ENCODE measurements around the gene HSD17B11. TPM values are rescaled to one million over a fixed set of nuclear protein-coding genes. Genes with fewer than 3 reads are reported as not detected.

Gene HSD17B11
- total and polyA plus RNA-seq, 8 donors: 20.0 to 53.5 (median 34.8) TPM

DNA sequence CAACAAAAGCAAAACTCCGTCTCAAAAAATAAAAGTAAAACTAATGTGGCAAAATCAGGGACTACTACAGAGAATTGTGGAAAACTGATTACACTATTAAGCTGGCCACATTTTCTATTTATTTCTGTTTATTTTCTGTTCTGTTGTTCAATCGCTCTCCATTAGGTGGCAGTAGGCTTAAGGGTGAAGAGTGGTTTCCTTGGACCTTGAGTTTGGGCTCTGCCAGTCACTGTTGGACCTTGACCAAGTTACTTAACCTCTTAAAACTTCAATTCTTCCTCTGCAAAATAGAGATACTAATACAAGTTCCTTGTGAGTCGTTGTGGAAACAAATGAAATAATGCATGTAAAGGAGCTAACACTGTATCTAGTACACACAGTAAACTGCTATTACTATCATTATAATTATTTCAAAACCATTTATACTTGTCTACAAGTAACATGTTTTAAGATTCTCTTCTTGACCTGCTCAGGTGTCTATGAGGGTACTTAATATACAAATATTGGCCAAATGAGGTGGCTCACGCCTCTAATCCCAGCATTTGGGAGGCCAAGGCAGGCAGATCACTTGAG is 15.2 kb downstream of the HSD17B11 start:
- TF ChIP-seq, protein P1, sequence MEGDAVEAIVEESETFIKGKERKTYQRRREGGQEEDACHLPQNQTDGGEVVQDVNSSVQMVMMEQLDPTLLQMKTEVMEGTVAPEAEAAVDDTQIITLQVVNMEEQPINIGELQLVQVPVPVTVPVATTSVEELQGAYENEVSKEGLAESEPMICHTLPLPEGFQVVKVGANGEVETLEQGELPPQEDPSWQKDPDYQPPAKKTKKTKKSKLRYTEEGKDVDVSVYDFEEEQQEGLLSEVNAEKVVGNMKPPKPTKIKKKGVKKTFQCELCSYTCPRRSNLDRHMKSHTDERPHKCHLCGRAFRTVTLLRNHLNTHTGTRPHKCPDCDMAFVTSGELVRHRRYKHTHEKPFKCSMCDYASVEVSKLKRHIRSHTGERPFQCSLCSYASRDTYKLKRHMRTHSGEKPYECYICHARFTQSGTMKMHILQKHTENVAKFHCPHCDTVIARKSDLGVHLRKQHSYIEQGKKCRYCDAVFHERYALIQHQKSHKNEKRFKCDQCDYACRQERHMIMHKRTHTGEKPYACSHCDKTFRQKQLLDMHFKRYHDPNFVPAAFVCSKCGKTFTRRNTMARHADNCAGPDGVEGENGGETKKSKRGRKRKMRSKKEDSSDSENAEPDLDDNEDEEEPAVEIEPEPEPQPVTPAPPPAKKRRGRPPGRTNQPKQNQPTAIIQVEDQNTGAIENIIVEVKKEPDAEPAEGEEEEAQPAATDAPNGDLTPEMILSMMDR (IDR thresholded peaks at IDR 0.05): peak in 3 of 4 donors; percentile 52 to 63 (median 61)
- Histone ChIP-seq H3K4me3 (no peak overlapping the region), H3K9me3 (no peaks in the 10 kb centered on the region), H3K4me1 (peaks cover 0 to 8% (median 3%) of the 10 kb centered on the region in 3 donors), H3K27me3 (no peaks in the 10 kb centered on the region), H3K36me3 (peaks cover 0 to 13% (median 0%) of the 10 kb centered on the region in 3 donors), H3K27ac (no peak overlapping the region)
- FAIRE-seq (peak; percentile 81), ATAC-seq (peak; percentile 88 to 99 (median 96)), DNase-seq (peak in 4 of 6 donors; percentile 28 to 47 (median 39))
- 33 to 34% methylated on average over 4 of the region's 4 CpGs for WGBS, 2 donors
- intact Hi-C loops (cut with DNase I): loop anchor here in 1 of 3 donors (10.0 kb wide), 1 partner anchor 79 kb away; no protein-coding TSS in a partner anchor

DNA sequence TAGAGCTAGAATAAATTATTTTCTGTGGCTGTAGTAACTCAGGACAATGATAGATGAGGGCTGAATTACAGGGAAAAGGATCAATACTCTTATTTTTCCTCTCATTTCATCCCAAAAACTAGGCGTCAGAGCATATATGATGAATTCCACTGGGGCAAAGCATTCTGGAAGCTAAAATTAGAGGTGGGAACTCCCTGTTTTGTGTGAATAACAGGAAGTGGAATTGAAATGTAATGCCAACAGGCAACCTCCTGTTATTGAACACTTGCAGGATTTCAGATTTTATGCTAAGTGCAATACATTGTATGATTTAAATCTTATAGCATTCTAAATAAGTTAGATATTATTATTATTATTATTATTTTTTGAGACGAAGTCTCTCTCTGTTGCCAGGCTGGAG is 20.9 kb downstream of the HSD17B11 start:
- Histone ChIP-seq H3K27ac (no peak overlapping the region), H3K4me1 (peaks cover 0 to 6% (median 5%) of the 10 kb centered on the region in 3 donors), H3K27me3 (no peaks in the 10 kb centered on the region), H3K9me3 (no peaks in the 10 kb centered on the region), H3K36me3 (peaks cover 0 to 21% (median 0%) of the 10 kb centered on the region in 3 donors), H3K4me3 (no peak overlapping the region)
- TF ChIP-seq, protein P1 (IDR thresholded peaks at IDR 0.05): no peak
- no peak for DNase-seq
- intact Hi-C loops (cut with DNase I): loop anchor here in 1 of 3 donors (10.0 kb wide), 1 partner anchor 85 kb away; no protein-coding TSS in a partner anchor
- FAIRE-seq: no peak
- no peak for ATAC-seq
- 62 to 68% methylated on average over 2 of the region's 2 CpGs for WGBS, 2 donors

DNA sequence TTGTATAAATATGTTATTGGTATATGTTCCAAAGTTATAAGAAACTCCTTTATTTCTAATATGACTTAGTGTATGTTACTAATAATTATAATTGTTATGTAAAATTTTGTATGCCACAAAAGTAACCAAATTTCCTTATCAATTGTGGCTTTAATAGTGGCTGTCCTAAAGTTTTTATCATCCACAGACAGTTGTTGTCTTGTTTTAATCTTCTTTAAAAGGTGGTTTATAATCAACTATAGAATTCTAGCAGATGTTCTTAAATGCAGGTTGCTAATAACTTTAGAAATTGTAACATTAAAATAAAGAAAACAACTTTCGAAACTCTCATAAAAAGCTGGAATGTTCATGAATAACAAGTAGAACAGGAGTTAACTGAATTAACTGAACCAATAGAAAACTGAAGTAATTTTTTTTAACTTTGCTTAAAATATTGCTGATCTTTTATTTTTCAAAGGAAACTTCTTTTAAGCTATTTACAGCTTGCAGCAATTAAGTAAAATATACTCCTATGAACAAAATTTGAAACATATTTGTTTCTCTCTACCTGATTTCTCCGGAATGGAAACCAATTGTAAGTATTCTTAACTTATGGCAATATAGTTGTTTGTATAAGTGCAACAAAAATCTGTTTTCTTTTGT is 24.3 kb downstream of the HSD17B11 start:
- ATAC-seq (no peak), FAIRE-seq (peak; percentile 77), DNase-seq (no peak)
- 79 to 99% methylated on average over 2 of the region's 2 CpGs for whole genome bisulfite sequencing, 2 donors
- intact Hi-C loops (cut with DNase I): no loop called here
- Histone ChIP-seq H3K4me3 (no peak overlapping the region), H3K4me1 (peaks cover 0 to 10% (median 6%) of the 10 kb centered on the region in 3 donors), H3K27me3 (no peaks in the 10 kb centered on the region), H3K27ac (no peak overlapping the region), H3K9me3 (no peaks in the 10 kb centered on the region), H3K36me3 (peaks cover 0 to 8% (median 0%) of the 10 kb centered on the region in 3 donors)
- TF ChIP-seq, protein P1 (IDR thresholded peaks at IDR 0.05): no peak

DNA sequence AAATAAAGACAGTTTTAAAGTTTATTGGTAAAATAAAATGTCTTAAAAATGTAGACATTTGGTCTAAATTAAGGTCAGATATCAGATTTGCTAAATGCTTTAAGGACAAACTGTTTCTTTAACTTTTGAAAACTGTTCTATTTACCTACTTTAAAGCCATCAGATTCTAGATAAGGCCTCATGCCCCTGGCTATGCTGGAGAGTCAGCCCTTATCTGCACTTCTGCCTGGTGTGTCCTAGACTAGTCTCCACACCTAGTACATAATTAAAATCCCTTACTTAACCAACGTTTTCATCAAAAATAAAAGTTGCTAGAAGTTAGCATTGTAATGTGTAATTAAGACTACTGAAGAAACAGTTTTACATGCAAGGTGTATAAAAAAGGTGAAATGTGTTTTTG is 25.6 kb downstream of the HSD17B11 start:
- peak in 2 of 4 donors; percentile 45 to 60 for ATAC-seq
- TF ChIP-seq, protein P1 (IDR thresholded peaks at IDR 0.05): no peak
- DNase-seq: no peak
- Histone ChIP-seq H3K27ac (no peak overlapping the region), H3K36me3 (peaks cover 0 to 8% (median 0%) of the 10 kb centered on the region in 3 donors), H3K4me1 (peaks cover 5 to 15% (median 14%) of the 10 kb centered on the region in 3 donors), H3K9me3 (no peaks in the 10 kb centered on the region), H3K27me3 (no peaks in the 10 kb centered on the region), H3K4me3 (no peak overlapping the region)
- intact Hi-C loops (cut with DNase I): no loop called here
- no peak for FAIRE-seq
- WGBS, 2 donors: 11 to 30% methylated on average over 1 of the region's 1 CpG
